HG03196 (cell line): ENCODE data around the gene PDHA1.

Experiments
- ATAC-seq: cut with Tn5 transposase; IDR thresholded peaks from one replicate; pipeline ENCODE4 v1.9.1; 2021; ENCODE audit not compliant: unreplicated experiment

PDHA1 gene

DNA sequence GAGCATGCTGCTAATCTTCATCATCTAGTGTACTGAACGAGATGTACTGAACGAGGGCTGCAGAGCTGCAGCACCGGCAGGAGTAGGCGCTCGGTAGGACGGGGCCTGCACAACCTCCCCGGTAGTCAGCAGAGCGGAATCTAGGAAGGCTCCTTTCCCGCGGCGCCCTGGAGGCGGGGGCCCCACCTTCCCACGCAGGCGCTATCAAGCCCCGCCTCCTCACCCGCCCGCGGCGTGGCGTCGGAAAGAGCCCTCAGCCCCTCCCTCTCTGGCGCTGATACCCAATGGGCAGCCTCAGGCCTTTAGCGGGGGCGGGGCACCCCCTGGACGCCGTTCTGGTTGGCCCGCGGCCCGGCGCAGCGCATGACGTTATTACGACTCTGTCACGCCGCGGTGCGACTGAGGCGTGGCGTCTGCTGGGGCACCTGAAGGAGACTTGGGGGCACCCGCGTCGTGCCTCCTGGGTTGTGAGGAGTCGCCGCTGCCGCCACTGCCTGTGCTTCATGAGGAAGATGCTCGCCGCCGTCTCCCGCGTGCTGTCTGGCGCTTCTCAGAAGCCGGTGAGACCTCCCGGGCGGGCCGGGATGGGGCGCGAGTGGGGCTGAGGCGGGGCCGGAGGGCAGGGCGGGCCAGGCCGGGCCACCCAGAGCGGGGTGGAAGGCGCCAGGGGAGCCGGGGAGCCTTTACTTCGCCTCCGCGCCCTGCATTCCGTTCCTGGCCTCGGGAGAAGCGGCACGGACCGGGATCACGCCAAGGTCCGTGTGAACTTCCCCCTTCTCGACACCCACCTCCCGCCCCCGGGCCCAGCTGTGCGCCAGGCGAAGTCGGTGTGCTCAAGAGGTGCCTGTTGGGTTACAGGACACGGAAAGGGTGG is at the start of gene PDHA1:
TSS of gene PDHA1 (plus strand) at position 393 of the 874 bp plus-strand sequence. CDS start at position 504, 111 bp downstream.
- peak; percentile 99 for ATAC-seq

GRCh38 chrX:19303256-19303880 is 40.4 kb upstream of the PDHA1 start:
- no peak for ATAC-seq

- no peak for ATAC-seq
Measured at GRCh38 chrX:19326567-19326966, 17.2 kb upstream of the PDHA1 start.

- no peak for ATAC-seq
Measured at GRCh38 chrX:19331831-19332230, 11.9 kb upstream of the PDHA1 start.

GRCh38 chrX:19332983-19333382 is 10.7 kb upstream of the PDHA1 start:
- no peak for ATAC-seq

DNA sequence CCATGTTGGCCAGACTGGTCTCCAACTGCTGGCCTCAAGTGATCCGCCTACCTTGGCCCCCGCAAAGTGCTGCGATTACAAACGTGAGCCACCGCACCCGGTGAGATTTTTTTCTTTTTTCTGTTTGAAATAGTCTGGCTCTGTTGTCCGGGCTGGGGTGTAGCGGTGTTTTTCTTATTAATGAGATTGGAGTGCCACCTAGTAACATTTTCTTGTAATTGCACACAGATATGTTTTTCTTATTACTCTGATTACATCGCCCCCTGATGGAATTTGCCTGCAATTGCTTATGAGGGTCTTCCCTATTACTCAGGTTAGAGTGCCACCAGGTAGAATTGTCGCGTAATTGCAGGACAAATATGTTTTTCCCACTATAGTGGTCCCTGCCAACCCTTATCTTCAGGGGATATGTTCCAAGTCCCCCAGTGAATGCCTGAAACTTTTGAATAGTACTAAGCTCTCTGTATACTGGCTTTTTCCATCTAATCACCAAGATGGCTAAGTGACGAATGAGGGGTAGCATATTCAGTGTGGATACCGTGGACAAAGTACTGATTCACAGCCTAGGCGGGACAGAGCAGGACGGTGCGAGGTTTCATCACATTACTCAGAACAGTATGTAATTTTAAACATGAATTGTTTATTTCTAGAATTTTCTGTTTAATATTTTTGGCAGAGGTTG is 8.6 kb upstream of the PDHA1 start:
- no peak for ATAC-seq

DNA sequence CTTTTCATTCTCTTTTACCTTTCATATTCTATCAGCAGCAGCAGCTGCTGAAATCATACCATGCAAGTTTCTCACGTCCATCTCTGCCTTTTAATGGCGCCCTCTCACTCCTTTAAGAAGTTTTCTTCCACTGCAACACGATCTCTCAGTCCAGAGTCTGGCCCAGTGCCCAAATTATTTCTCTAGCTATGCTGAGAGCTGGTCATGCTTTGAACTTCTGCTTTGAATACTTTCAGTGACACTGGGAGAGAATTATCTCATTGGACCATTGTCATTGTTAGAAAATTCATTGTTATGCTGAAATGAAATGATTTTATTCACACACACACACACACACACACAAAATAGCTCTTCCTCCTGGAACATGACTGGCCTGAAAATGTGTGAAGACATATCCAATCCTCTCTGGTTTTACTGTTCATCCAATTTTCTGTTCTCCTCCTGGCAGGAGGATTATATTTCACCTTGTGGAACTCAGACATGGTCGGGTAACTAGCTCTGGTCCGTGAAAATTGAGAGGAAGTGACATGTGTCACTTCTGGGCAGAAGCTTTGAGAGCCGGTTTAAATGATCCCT is 1.3 kb upstream of the PDHA1 start:
- ATAC-seq = no peak

DNA sequence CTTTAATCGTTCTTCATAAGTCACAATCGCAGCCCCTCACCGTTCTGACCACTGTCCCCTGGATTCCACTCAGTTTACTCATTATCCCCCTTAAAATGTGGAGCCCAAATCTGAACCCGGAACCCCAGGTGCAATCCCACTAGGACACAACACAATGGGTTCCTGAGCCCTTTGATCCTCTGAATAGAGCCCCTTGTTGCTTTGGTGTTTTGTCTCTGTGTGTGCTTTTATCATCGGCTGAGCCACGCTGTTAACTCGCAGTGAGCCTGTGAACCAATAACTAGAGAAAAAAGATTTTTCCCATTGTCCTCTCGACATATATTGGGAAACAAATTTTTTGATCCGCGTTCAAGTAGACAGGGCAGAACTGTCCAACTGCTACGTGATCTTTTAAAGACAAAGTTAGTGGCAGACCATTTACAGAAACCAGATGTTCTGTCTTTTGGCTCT is 617 bp upstream of the PDHA1 start:
- ATAC-seq = no peak

DNA sequence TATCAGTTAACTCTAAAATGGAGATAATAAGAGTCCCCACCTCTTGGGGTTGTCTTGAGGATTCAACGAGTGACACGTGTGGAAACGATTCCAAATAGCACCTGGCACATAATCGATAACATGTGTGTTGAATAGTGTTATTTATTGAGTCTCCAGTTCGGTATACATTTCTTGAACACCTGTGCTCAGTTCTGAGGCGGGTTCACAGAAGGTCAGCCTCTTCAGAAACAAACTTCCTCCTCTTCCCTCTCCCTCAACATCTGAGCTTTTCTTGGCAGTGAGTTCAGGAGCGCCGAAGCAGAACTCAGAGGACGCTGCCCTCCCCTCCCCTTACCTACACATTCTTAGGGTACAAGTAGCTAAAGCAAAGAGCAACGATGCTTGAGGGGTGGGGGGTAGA is 934 bp downstream of the PDHA1 start:
- no peak for ATAC-seq

GRCh38 chrX:19347916-19348315 is 4.2 kb downstream of the PDHA1 start:
- no peak for ATAC-seq

DNA sequence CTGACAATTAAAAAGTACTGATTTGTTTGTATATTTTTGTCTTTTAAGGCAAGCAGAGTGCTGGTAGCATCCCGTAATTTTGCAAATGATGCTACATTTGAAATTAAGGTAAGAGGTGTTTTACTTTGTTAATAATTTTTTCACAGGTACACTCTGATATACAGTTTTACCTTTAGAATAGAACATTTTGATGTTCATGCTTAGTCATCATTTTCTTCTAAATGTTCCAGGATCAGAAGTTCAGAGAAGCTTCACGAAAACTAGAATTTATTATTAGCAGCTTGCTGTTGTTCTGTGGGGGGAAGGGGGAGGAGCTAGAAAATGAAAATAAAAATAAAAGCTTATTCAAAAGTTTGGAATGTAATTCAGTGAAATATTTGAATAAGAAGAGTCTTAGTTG is 5.5 kb downstream of the PDHA1 start:
- no peak for ATAC-seq

DNA sequence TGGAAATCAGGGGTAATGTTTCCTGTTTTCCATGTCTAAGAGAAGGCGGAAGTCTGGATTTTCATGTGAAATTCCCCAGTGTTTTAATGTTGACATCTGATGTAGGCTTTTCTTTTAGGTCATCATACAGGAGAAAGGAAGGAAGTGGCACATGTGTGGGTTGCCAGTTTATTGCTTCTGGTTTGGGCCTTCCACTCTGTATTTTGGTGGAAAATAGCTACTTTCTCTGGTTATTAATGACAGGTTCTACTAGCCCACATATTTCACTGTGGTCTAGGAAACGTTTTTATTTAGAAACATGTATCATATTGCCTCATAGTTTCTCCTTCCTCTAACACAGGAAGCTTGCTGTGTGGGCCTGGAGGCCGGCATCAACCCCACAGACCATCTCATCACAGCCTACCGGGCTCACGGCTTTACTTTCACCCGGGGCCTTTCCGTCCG is 7.2 kb downstream of the PDHA1 start:
- peak; percentile 97 for ATAC-seq

DNA sequence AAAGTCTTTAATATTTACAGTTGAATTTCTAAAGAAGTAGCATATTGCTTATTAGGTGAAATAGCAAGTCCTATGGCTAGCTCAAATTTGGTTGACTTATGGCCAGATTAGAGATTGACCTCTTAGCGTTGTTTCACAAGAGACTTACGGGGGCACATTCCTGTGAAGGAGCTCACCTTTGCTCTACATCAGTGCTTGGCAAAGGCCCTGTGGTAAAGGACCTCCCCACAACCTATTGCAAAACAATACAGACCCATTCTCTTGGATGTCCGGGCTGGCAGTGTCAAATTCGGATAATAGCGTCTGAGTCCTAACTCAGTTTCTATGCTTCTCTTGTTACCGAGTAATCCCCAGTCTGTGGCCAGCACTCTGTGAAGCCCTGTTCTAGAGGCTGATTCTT is 10.9 kb downstream of the PDHA1 start:
- no peak for ATAC-seq

DNA sequence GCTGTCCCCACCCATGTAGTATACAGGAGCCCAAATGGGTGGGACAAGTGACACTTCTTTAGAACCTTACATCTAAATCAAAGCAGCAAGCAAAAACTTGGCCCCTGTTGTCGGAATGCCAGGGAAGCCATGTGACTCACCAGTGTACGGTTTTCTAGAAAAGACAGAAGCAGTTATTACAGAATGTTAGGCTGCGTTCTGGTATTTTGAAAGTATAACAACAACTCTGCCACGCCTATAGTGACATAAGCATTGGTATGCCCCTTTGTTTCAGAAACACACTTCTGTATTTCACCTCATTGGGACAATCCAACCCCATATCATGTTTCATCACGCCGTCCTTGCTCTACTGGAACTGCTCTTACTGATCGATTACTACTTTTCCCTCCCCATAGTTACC is 14.8 kb downstream of the PDHA1 start:
- ATAC-seq = no peak

- ATAC-seq = no peak
Measured at GRCh38 chrX:19360903-19361302, 17.2 kb downstream of the PDHA1 start.

DNA sequence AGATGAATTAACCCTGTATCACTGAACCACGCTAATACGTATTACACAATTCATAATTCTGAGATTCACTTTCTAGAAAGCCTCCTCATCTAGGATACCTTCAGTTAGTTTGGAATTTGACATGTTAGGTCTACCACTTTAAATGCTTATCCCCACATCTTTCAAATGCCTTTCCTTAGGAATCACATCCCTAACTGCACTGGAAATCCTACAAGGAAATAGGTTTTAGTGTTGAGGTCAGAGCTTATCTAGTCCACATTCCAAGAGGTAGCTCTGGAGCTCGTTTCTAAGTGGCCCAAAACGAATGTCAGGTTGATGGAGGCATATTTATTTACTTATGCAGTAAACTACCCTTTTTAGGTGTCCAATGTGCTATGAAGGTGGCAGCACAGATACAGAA is 18.0 kb downstream of the PDHA1 start:
- no peak for ATAC-seq

DNA sequence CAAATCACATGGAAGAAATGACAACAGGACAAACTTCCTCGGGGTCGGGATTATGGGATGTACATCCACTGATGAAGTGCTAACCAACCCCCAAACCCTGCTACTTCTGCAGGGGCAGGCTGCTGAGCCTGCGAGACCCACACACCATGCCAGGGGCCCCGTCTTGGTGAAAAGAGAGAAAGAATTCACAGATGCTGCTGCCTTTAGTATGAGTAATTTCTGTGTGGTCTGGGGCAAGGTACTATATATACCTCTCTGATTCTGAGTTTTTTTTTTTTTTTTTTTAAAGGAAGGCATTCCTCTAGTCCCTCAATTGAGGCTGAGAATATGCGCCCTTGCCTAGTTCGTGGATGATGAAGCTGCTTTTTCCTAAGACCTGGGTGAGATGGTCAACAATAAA is 24.8 kb downstream of the PDHA1 start:
- no peak for ATAC-seq

- no peak for ATAC-seq
Measured at GRCh38 chrX:19370061-19370460, 26.3 kb downstream of the PDHA1 start.

- peak; percentile 64 for ATAC-seq
Measured at GRCh38 chrX:19372170-19372546, 28.4 kb downstream of the PDHA1 start.

- ATAC-seq = peak; percentile 14
Measured at GRCh38 chrX:19372547-19373331, 29.0 kb downstream of the PDHA1 start.
